ENCODE measurements around the gene KLK5.
"Not testable (repeated sequence)": the region's sequence is repeated elsewhere in the genome, so short reads cannot be mapped to it uniquely, and the experiment has no call there.

KLK5 gene

DNA sequence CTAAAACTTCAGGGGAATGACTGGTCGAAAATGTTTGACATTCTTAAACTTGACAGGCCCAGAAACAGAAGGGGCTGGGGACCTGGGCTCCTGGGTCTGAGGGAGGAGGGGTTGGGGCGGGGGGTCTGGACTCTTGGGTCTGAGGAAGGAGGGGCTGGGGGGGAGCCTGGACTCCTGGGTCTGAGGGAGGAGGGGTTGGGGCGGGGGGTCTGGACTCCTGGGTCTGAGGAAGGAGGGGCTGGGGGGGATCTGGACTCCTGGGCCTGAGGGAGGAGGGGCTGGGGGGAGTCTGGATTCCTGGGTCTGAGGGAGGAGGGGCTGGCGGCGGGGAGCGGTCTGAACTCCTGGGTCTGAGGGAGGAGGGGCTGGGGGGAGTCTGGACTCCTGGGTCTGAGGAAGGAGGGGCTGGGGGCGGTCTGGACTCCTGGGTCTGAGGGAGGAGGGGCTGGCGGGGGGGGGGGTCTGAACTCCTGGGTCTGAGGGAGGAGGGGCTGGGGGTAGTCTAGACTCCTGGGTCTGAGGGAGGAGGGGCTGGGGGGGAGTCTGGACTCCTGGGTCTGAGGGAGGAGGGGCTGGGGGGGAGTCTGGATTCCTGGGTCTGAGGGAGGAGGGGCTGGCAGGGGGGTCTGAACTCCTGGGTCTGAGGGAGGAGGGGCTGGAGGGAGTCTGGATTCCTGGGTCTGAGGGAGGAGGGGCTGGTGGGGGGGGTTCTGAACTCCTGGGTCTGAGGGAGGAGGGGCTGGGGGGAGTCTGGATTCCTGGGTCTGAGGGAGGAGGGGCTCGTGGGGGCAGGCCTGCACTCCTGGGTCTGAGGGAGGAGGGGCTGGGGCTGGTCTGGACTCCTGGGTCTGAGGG is 22.1 kb upstream of the KLK5 start:
- Histone ChIP-seq H3K27ac (no peak overlapping the region), H3K4me3 (ENCODE audit: low read depth, low read length) (no peak overlapping the region), H3K27me3 (replicated peaks) (no peaks in the 10 kb centered on the region), H3K36me3 (replicated peaks) (no peaks in the 10 kb centered on the region)
- in situ Hi-C loops (cut with HindIII; ENCODE audit: low pct_ligation_motif_present, low sequenced_read_pairs), result no loop called here
- TF ChIP-seq, protein P1, sequence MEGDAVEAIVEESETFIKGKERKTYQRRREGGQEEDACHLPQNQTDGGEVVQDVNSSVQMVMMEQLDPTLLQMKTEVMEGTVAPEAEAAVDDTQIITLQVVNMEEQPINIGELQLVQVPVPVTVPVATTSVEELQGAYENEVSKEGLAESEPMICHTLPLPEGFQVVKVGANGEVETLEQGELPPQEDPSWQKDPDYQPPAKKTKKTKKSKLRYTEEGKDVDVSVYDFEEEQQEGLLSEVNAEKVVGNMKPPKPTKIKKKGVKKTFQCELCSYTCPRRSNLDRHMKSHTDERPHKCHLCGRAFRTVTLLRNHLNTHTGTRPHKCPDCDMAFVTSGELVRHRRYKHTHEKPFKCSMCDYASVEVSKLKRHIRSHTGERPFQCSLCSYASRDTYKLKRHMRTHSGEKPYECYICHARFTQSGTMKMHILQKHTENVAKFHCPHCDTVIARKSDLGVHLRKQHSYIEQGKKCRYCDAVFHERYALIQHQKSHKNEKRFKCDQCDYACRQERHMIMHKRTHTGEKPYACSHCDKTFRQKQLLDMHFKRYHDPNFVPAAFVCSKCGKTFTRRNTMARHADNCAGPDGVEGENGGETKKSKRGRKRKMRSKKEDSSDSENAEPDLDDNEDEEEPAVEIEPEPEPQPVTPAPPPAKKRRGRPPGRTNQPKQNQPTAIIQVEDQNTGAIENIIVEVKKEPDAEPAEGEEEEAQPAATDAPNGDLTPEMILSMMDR (IDR thresholded peaks at IDR 0.05; ENCODE audit: low read depth, low read length, missing control alignments), result no peak
- DNase-seq, result no peak

DNA sequence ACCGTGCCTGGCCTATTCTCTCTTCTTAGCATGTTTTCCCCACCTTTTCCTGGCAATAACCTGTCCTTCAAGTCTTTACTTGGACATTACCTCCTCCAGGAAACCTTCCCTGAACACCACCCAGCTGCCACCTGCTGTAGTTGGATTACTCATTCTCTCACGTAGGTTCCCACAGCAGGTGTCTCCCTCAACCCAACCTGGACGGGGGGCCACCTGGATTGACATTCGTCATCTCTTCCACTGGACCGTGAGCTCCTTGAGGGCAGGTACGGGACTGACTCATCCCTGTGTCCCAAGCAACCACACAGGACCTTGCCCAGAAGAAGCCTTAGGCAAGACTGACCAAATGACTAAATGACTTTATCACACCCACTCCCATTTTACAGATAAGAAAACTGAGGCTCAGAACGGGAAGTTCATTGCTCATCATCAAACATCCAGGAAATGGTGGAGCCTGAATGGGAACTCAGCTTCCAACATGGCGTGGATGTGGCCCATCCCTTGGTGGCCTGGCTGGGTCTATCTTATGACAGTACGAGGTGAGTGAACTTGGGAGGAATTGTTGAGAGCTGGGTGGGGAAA is 20.0 kb upstream of the KLK5 start:
- TF ChIP-seq, protein P1 (IDR thresholded peaks at IDR 0.05; ENCODE audit: low read depth, low read length, missing control alignments), result no peak
- Histone ChIP-seq H3K27ac (no peak overlapping the region), H3K27me3 (replicated peaks) (no peaks in the 10 kb centered on the region), H3K4me3 (ENCODE audit: low read depth, low read length) (no peak overlapping the region), H3K36me3 (replicated peaks) (no peaks in the 10 kb centered on the region)
- in situ Hi-C loops (cut with HindIII; ENCODE audit: low pct_ligation_motif_present, low sequenced_read_pairs), result no loop called here
- DNase-seq, result no peak

DNA sequence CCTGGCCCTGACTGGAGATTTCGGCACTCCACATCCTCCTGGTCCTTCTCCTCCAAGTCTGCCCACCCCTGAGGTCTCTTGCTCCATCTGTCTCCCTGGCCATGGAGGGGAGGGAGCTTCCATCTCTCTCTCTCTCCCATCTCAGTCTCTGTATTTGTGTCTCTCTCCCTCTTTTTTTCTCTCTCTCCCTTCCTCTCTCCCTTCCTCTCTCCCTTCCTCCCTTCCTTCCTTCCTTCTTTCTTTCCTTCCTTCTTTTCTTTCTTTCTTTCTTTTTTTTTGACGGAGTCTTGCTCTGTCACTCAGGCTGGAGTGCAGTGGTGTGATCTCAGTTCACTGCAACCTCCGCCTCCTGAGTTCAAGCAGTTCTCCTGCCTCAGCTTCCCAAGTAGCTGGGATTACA is 17.0 kb upstream of the KLK5 start:
- H3K27me3 ChIP-seq (replicated peaks); DNase-seq; H3K36me3 ChIP-seq (replicated peaks); H3K4me3 ChIP-seq (ENCODE audit: low read depth, low read length); in situ Hi-C loops (cut with HindIII; ENCODE audit: low pct_ligation_motif_present, low sequenced_read_pairs); H3K27ac ChIP-seq: not testable (repeated sequence)

DNA sequence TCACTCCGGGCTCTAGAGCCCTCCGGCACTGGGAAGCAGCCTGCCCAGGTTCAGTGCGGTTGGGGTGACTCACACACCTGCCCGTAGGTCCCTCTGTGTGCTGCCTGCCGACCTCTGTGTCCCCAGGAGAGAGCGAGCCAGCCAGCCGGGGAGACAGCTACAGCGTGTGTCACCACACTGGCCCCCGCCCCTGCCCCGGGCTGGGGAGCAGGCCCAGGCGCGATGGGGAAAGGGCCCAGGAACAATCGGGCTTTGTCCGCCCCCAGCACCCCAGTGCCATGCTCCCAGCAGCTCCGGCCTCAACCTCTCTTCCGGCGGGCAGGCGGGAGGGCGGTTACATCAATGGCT is 16.5 kb upstream of the KLK5 start, which contains the start of gene KLK6:
KLK6 (minus strand) TSS at position 179 of the 348 bp plus-strand sequence. CDS start 1,487 bp downstream, outside the sequence.
- no peaks in the 10 kb centered on the region for H3K27me3 ChIP-seq (replicated peaks)
- no peaks in the 10 kb centered on the region for H3K36me3 ChIP-seq (replicated peaks)
- no peak for DNase-seq
- in situ Hi-C loops (cut with HindIII; ENCODE audit: low pct_ligation_motif_present, low sequenced_read_pairs), result no loop called here
- TF ChIP-seq, protein P1 (IDR thresholded peaks at IDR 0.05; ENCODE audit: low read depth, low read length, missing control alignments), result no peak
- no peak within 1 kb of the TSS for H3K4me3 ChIP-seq (ENCODE audit: low read depth, low read length)
- H3K27ac ChIP-seq, result no peak within 1 kb of the TSS

DNA sequence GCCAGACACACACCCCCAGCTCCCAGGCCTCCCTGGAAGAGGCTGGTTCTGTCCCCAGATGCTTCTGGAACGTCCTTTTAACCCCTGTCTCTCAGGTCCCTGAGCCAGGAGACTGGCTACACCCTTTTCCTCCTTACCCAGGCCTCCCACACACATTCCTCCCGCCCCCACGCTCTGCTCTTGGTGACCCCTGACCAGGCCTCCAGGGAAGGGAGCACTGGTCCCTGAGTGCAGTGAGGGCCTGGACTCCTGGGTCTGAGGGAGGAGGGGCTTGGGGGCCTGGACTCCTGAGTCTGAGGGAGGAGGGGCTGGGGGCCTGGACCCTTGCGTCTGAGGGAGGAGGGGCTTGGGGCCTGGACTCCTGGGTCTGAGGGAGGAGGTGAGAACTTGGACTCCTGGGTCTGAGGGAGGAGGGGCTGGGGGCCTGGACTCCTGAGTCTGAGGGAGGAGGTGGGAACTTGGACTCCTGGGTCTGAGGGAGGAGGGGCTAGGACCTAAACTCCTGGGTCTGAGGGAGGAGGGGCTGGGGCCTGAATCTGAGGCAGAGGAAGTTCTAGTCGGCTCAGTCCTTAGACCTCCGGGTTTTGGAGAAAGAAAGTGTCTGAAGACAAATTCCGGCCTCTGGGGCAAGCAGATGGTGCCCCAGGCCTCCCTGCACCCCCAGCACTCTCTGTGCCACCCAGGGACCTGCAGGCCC is 16.0 kb upstream of the KLK5 start:
- H3K36me3 ChIP-seq (replicated peaks), result no peaks in the 10 kb centered on the region
- in situ Hi-C loops (cut with HindIII; ENCODE audit: low pct_ligation_motif_present, low sequenced_read_pairs), result no loop called here
- no peak overlapping the region for H3K27ac ChIP-seq
- no peaks in the 10 kb centered on the region for H3K27me3 ChIP-seq (replicated peaks)
- TF ChIP-seq, protein P1 (IDR thresholded peaks at IDR 0.05; ENCODE audit: low read depth, low read length, missing control alignments), result no peak
- DNase-seq, result no peak
- no peak overlapping the region for H3K4me3 ChIP-seq (ENCODE audit: low read depth, low read length)
